SW480 (cell line): Measurements from ENCODE around the gene PAPOLA.
"Not testable (repeated sequence)": the region's sequence is repeated elsewhere in the genome, so short reads cannot be mapped to it uniquely, and the experiment has no call there.

Source experiments
- DNase-seq: peaks from one replicate; pipeline ENCODE4 v3.0.0-alpha.2; 2016; ENCODE audit warnings: low spot score

The PAPOLA gene

DNA sequence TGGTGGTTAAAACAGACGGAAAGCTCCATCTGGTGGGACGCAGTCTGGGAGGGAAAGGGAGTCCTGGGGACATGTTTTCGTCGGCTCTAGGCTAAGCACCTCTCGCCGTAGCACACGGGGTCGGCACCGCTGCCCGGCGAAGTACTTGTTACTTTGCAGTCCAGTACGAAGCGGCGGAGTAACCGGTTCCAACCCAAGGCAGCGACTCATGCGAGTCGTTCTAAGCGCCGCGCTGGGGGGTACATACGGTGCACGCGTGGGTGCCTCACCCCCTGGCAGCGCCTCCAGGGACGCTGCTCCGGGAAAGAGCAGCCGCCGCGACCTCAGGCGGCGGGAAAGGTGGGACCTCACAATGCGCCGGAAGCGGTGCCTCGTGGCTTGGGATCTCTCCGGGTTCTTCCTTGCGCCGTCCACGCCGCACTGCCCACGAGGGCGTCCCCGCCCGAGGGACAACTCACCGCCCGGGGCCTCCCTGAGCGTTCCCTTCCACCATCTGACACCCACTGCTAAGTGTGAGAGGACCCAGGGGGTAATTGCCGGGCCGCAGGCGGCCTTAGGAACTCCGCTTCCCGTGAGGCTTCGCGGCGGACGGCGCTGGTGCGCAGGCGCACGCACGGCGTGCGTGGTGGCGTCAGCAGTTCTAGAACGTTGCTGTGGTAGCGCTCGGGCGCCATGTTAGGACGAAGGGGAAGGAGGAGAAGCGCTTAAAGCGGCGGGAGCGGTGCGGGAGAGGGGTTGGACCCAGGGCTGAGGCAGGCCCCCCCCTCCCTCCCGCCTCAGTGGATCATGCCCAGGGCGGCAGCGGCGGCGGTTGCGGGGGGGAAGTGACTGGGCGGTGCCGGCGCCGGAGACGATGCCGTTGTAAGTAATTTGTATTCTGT is at the start of gene PAPOLA:
Gene PAPOLA (plus strand): TSS at position 643 of the 881 bp plus-strand sequence. CDS start 211 bp downstream, at position 854.
- DNase-seq = peak; percentile 96

DNA sequence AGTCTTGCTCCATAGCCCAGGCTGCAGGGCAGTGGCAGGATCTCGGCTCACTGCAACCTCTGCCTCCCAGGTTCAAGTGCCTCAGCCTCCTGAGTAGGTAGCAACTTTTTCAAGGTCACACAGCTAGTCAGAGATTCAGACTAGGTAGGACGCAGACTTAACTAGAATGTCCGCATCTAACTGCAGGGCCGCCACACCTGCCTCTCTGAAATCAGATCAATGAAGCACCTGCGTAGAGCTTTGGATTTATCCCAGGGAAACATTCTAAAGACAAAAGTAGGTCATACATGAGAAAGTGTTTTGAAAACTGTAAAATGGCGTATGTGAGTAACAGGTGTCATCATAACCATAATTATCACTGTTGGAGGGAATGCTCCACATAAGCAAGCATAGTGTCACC is 49.5 kb upstream of the PAPOLA start:
- DNase-seq = no peak

DNA sequence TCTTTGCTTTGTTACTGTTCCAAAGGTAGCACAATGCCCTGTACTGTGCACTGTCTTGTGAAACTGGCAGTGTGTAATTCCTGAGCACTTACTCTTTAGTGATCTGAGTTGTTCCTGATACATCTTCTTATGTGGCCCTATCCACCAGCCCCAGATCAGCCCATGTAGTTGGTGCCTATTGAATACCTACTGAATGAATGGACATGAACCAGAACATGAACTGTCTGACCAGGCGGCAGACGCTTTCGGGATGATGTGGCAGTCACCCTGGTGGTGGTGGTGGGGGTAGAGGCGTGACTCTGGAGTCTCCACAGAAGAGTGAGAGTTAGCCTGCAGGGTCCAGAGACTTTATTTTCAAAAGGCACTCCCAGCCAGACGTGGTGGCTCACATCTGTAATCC is 46.6 kb upstream of the PAPOLA start:
- no peak for DNase-seq

DNA sequence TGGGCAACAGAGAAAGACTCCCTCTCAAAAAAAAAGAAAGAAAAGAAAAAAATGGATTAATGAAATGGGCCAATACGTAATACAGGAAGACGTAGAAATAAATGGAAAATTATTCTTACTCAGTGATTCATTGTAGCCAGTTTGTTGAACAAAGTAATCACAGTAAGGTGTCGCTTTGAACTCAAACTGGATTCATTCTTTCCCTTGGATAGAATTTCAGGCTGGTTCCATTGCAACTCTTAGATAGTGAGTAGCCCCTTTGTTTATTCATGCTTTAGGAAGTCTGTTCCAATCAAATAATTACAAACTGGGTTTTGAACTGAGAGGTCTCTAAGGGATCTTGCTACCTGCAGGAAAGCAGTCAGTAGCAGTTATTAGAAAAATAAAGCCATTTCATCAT is 42.3 kb upstream of the PAPOLA start:
- no peak for DNase-seq

DNA sequence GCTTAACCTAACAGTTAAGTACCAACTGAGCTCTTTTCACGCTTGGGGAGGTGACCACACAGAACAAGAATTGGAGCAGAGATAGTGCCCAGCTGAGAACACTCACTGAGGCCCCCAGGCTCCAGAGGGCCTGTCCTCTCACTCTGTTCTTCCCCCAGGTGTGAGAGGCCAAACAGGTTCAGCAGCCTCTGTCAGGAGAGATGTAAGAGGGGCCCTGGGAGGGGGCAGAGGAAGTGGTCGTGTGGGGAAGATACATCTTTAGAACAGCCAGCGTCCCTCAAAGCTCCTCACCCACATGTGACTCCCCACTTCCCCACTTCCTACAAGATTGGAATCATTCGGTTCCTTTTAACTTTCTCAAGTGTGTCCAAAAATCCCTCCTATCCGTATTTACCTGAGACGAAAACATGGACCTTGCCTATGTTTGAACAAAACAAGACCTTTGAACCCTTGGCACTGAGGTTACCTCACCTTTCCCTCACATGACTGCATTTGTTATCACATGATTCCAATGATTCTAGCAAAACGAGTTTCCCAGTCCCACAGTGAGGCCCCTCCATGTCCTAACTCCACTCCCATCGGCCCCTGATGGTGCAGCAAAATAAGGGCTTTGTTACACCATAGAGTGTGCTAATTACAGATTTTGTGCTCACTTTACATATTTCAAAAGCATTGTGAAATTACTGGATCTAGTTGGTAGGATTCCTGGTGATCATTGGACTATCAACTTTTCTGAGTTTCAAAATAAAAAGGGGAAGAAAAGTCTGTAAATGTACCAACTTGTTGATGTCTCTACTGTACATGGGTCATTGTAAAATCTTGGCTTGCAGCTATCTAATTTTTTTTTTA is 40.0 kb upstream of the PAPOLA start:
- no peak for DNase-seq

DNA sequence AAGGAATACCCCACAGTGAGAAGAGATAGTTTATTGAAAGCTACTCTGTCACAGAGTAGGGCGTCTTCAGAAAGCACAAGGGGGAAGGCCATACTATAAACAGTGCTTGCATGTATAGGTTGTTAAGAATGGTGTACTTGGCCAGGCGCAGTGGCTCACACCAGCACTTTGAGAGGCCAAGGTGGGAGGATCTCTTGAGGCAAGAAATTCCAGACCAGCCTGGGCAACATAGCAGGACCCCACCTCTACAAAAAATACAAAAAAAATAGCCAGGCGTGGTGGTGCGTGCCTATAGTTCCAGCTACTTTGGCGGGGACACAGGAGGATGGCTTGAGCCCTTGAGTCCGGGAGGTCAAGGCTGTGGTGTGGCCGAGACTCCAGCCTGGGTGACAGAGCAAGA is 38.0 kb upstream of the PAPOLA start:
- DNase-seq = no peak

DNA sequence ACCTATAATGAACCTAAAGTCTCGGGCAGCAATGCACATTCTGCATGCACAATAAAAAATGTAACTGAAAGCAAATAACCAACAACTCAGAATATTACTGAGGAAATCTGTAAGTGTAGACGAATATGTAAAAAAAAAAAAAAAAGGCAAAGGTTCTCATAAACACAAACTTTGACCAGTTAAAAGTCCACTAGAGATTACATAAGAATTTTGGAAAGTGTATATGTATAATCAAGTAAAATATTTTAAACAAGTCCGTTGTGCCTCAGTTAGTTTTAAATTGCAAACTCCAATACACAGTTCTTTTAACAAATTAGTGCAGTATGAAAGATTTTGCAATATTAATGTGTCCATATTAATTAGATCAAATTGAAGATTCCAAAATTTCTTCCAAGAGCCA is 35.3 kb upstream of the PAPOLA start:
- DNase-seq = no peak

DNA sequence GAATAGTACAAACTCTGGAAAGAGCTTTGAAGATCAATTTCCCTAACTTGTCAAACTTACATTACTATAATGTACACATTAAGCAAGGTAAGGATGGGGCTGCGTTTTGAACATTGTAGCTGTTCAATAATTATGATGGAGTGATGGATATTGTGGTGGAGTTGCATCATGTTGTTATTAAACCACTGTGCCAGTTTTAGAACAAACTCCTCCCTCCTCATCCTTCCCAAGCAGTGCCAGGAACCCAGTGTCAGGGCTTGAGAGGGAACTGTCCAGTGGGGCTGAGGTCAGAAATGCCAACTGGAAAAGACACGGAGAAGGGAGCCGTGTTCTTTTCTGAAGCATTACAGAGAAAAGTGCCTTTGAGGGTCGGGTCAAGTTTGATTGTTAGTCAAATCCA is 31.9 kb upstream of the PAPOLA start:
- DNase-seq = peak; percentile 59

DNA sequence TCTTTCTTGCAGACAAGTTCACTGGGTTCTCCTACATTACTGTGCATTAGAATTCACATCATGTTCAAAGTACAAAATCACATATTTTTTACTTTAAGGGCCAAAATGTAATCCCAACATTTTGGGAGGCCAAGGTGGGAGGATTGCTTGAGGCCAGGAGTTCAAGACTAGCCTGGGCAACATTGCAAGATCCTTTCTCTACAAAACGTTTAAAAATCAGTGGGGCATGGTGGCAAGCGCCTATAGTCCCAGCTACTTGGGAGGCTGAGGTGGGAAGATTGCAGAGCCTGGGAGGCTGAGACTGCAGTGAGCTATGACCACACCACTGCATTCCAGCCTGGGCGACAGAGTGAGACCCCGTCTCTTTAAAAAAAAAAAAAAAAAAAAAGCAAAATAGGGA is 31.2 kb upstream of the PAPOLA start:
- DNase-seq = not testable (repeated sequence)

DNA sequence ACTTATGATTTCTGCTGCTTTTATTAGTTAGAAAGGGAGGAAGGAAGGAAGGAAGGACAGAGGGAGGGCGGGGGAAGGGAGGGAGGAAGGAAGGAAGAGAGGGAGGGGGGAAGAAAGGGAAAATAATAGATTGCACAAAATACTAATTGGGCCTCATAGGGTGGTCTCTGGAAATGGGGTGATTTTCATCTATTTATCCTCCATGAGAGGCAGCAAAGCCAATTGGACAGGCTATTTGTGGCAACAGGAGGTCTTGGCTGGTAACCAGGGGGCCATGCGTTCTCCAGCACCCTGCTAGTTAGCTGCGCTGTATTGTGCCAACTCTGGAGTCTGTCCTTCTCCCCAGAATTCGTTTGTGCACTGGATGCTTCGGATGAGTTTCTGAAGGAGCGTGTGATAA is 24.1 kb upstream of the PAPOLA start:
- no peak for DNase-seq

DNA sequence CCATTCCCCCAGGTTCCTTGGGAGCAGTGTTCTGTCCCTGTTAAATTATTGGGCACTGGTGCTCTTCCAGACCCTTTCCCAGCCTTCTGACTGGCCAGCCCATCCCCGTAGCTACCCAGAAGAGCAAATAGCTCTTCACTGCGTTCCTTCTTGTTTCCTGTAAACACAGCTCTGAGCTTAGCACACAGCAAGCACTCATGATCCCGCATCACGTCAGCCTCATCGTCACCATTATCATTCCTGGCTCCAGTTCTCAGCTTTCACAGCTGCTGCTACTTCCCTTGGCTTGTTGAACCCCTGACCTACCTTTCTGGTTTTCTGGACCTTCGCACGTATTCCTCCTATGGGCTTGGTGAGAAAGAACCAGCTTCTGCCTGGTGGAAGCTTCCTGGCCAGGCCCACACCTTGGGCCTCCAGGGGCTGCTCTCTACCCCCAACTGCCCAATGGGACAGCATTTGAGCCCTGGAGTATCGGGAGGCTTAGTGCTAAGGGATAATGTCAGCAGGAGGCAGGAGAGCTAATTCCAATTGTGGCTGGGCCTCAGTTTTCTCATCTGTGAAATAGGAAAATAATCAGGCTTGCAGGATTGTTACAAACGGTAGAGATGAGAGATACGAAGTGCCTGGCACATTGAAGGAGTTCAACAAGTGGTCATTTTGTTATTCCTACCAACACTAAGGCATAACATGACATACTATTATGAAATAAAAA is 22.6 kb upstream of the PAPOLA start:
- DNase-seq = no peak

DNA sequence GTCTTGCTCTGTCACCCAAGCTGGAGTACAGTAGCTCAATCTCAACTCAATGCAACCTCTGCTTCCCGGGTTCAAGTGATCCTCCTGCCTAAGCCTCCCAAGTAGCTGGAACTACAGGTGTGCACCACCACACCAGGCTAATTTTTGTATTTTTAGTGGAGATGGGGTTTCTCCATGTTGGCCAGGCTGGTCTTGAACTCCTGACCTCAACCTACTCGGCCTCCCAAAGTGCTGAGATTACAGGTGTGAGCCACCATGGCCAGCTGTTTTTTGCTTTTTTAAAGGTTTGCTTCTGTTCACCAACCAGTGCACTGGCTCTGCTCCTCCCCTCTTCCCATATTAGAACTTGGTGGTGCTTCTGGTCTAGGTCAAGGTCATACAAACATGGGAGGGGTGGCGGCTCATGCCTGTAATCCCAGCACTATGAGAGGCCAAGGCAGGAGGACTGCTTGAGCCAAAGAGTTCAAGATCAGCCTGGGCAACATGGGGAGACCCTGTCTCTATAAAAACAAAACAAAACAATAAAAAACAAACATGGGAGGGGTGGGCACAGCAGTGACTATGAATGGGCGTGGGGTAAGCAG is 20.4 kb upstream of the PAPOLA start:
- no peak for DNase-seq

DNA sequence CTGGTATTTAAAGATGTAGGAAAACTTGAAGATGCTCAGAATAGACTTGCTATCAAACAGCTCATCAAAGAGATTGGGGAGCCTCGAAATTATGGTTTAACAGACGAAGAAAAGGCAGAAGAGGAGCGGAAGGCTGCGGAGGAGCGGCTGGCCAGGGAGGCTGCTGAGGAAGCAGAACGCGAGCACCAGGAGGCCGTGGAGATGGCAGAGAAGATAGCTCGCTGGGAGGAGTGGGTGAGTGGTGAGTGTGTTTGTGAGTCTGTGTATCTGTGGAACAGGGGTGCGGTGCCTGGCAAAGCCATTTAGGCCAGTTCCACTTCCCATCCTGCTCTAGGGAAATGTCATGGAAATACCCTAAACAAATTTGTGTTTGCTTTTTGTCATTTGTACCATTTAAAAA is 19.2 kb upstream of the PAPOLA start:
- DNase-seq = no peak

DNA sequence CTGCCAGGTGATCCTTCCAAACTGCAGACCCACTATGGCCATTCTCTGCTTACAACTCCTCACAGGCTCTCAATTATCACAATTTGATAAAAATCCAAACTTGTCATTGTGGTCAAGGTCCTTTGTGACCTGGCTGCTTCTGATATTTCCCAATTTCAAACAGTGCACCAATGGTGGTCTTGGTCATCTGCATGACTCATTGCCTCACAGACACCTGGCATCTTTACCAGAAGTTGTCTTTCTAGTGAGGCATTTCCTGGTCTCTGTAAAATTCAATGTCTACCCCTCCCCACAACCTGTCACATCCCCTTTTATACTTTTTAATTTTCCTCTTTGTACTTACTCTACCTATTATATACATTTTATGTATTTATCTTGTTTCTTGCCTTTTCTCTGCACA is 17.8 kb upstream of the PAPOLA start:
- no peak for DNase-seq

DNA sequence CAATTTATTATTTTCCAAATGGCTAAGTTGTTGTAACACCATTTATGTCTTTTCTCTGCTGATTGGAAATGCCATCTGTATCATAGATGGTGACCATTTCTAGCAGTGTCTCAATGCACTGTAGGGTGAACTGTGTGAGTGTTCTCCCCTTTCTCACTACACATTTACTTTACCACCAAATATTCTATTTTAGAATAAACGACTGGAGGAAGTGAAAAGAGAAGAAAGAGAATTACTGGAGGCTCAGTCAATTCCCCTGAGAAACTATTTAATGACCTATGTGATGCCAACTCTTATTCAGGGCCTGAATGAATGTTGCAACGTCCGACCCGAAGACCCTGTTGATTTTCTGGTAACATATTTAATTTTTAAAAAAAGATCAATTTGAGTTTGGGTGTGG is 15.5 kb upstream of the PAPOLA start:
- DNase-seq = no peak

DNA sequence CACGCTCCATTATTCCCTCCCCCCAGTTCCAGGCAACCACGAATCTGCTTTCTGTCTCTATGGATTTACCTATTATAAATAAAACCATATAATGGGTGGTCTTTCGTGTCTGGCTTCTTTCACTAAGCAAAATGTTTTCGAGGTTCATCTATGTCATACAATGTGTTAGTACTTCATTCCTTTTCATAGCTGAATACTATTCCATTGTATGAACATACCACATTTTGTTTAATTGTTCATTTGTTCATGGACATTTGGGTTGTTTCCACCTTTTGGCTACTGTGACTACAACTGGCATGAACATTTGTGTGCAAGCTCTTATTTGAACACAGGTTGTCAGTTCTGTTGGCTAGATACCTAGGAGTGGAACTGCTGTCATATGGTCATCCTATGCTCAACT is 12.9 kb upstream of the PAPOLA start:
- no peak for DNase-seq

DNA sequence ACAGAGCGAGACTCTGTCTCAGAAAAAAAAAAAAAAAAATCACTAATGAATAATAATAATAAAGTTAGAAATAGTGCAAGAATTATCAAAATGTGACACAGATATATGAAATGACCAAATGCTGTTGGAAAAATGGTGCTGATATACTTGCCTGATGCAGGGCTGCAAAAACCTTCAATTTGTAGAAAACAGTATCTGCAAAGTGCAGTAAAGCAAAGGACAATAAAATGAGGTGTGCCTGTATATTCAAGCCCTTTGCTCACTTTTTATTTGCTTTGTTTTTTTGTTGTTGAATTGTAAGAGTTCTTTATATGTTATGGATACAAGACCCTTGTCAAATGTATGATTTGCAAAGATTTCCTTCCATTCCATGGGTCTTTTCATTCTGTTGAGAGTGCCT is 9.0 kb upstream of the PAPOLA start:
- DNase-seq = no peak

DNA sequence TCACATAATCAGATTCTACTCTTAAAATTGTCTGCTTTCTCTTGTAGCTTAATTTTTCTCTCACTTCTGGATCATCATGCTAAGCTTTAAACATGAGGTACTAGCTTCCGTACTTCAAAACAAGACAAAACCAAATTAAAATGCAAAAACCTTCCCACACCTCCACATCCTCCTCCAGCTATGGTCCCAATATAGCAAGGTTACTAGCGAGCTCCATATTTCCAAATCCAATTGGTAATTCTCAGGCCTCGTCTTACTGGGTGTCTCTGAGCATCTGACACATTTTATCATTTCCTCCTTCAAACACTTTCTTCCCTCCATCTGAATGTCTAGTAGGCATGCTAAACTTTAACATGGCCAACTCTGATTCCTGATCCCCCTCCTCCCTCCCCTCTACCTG is 7.9 kb upstream of the PAPOLA start:
- no peak for DNase-seq

DNA sequence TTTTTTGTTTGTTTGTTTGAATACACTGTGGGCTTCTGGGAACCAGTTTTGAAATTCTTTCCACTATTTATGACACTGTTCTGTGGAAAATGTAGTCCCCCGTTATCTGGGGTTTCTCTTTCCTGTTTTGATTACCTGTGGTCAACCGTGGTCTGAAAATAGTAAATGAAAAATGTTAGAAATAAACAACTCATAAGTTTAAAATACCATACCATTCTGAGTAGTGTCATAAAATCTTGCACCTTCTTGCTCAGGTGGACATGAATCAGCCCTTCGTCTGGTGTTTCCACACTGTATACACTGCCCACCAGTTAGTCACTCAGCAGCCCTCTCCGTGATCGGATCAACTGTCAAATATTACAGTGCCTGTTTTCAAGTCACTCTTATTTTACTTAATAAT is 5.1 kb upstream of the PAPOLA start:
- peak; percentile 12 for DNase-seq

DNA sequence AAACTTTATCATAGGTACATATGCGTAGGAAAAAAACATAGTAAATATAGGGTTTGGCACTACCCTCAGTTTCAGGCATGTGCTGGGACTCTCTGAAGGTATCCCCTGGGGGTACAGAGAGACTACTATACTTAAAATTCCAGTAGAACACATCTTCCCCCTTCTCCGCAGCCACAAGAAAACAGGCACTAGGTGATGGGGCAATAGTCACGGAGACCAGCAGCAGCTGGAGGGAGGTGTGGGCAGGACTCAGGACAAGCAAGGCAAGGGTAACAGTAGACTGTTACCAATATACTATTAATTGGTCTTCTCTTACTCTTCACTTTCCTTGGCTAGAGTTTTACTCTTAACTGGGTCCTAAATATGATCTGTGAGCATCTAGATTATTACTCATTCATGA is 4.6 kb upstream of the PAPOLA start:
- DNase-seq = no peak

DNA sequence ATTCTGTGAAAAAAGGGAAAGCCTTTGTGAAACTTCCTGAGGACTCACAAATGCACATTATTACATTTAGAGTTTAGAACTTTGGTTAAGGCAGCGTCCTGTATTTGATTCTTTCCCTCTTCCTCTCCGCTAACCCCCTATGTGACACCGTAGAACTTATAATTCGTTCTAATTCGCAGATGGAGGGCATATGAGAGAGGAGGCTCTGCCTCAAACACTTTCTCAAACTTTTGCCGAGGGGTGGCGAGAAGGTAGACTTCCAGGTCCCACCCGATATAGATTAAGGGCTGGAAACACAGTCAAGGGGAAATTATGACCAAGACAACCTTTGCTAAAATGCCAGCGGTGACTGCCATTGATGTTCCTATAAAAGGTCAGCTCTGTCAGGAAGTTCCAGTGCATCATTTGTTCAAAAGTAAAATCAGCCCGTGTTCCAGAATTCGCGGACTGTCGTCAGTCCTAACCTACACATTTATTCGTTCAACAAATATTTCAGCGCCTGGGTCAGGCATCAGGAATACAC is 904 bp upstream of the PAPOLA start:
- peak; percentile 7 for DNase-seq
